ENCODE results near the gene FAM120A.

The FAM120A gene

GRCh38 chr9:93587651-93588347 lies 136.3 kb downstream of the FAM120A start:
- no peaks in the 10 kb centered on the region for H3K36me3 ChIP-seq (ENCODE audit: control insufficient read depth in 2 of 2, insufficient read depth in 2 of 2, low read length in 2 of 2)
- no peaks in the 10 kb centered on the region for H3K27me3 ChIP-seq (ENCODE audit: control insufficient read depth in 1 of 2, insufficient read depth in 2 of 2, low read length in 2 of 2)
- H3K9me3 ChIP-seq (ENCODE audit: control insufficient read depth in 2 of 2, low read length in 2 of 2) = no peaks in the 10 kb centered on the region
- H3K9ac ChIP-seq (ENCODE audit: low read length in 2 of 2) = no peak overlapping the region
- no peak overlapping the region for H3K27ac ChIP-seq (ENCODE audit: low read length)
- H3K4me1 ChIP-seq (ENCODE audit: control insufficient read depth, insufficient read depth, low read length) = peaks cover 51% of the 10 kb centered on the region
- no peak overlapping the region for H3K4me3 ChIP-seq (ENCODE audit: low read length in 2 of 2)

- Histone ChIP-seq H3K4me3 (ENCODE audit: low read length in 2 of 2) (no peak overlapping the region), H3K9ac (ENCODE audit: low read length in 2 of 2) (no peak overlapping the region), H3K36me3 (ENCODE audit: control insufficient read depth in 2 of 2, insufficient read depth in 2 of 2, low read length in 2 of 2) (no peaks in the 10 kb centered on the region), H3K9me3 (ENCODE audit: control insufficient read depth in 2 of 2, low read length in 2 of 2) (no peaks in the 10 kb centered on the region), H3K27me3 (ENCODE audit: control insufficient read depth in 1 of 2, insufficient read depth in 2 of 2, low read length in 2 of 2) (no peaks in the 10 kb centered on the region), H3K4me1 (ENCODE audit: control insufficient read depth, insufficient read depth, low read length) (peaks cover 51% of the 10 kb centered on the region), H3K27ac (ENCODE audit: low read length) (no peak overlapping the region)
Measured at GRCh38 chr9:93588641-93589609, 137.4 kb downstream of the FAM120A start.

GRCh38 chr9:93589688-93590087 lies 138.2 kb downstream of the FAM120A start:
- H3K4me3 ChIP-seq (ENCODE audit: low read length in 2 of 2) = no peak overlapping the region
- no peaks in the 10 kb centered on the region for H3K36me3 ChIP-seq (ENCODE audit: control insufficient read depth in 2 of 2, insufficient read depth in 2 of 2, low read length in 2 of 2)
- no peaks in the 10 kb centered on the region for H3K9me3 ChIP-seq (ENCODE audit: control insufficient read depth in 2 of 2, low read length in 2 of 2)
- peaks cover 57% of the 10 kb centered on the region for H3K4me1 ChIP-seq (ENCODE audit: control insufficient read depth, insufficient read depth, low read length)
- no peaks in the 10 kb centered on the region for H3K27me3 ChIP-seq (ENCODE audit: control insufficient read depth in 1 of 2, insufficient read depth in 2 of 2, low read length in 2 of 2)
- no peak overlapping the region for H3K9ac ChIP-seq (ENCODE audit: low read length in 2 of 2)
- H3K27ac ChIP-seq (ENCODE audit: low read length) = no peak overlapping the region

- Histone ChIP-seq H3K4me3 (ENCODE audit: low read length in 2 of 2) (no peak overlapping the region), H3K4me1 (ENCODE audit: control insufficient read depth, insufficient read depth, low read length) (peaks cover 54% of the 10 kb centered on the region)
Measured at GRCh38 chr9:93590609-93591234, 139.2 kb downstream of the FAM120A start.

GRCh38 chr9:93591301-93592007 lies 140.0 kb downstream of the FAM120A start:
- Histone ChIP-seq H3K9ac (ENCODE audit: low read length in 2 of 2) (no peak overlapping the region), H3K27ac (ENCODE audit: low read length) (no peak overlapping the region), H3K4me1 (ENCODE audit: control insufficient read depth, insufficient read depth, low read length) (peaks cover 50% of the 10 kb centered on the region), H3K9me3 (ENCODE audit: control insufficient read depth in 2 of 2, low read length in 2 of 2) (no peaks in the 10 kb centered on the region), H3K27me3 (ENCODE audit: control insufficient read depth in 1 of 2, insufficient read depth in 2 of 2, low read length in 2 of 2) (no peaks in the 10 kb centered on the region), H3K4me3 (ENCODE audit: low read length in 2 of 2) (no peak overlapping the region), H3K36me3 (ENCODE audit: control insufficient read depth in 2 of 2, insufficient read depth in 2 of 2, low read length in 2 of 2) (peaks cover 0 to 2% of the 10 kb centered on the region in 2 donors)

More at GRCh38 chr9:93590609-93591234, 139.2 kb downstream of the FAM120A start:
- Histone ChIP-seq H3K27me3 (ENCODE audit: control insufficient read depth in 1 of 2, insufficient read depth in 2 of 2, low read length in 2 of 2) (no peaks in the 10 kb centered on the region), H3K36me3 (ENCODE audit: control insufficient read depth in 2 of 2, insufficient read depth in 2 of 2, low read length in 2 of 2) (peaks cover 0 to under 1% of the 10 kb centered on the region in 2 donors), H3K9ac (ENCODE audit: low read length in 2 of 2) (no peak overlapping the region), H3K27ac (ENCODE audit: low read length) (no peak overlapping the region), H3K9me3 (ENCODE audit: control insufficient read depth in 2 of 2, low read length in 2 of 2) (no peaks in the 10 kb centered on the region)

- peaks cover 46% of the 10 kb centered on the region for H3K4me1 ChIP-seq (ENCODE audit: control insufficient read depth, insufficient read depth, low read length)
- H3K27me3 ChIP-seq (ENCODE audit: control insufficient read depth in 1 of 2, insufficient read depth in 2 of 2, low read length in 2 of 2) = no peaks in the 10 kb centered on the region
- no peak overlapping the region for H3K9ac ChIP-seq (ENCODE audit: low read length in 2 of 2)
- H3K27ac ChIP-seq (ENCODE audit: low read length) = no peak overlapping the region
- H3K9me3 ChIP-seq (ENCODE audit: control insufficient read depth in 2 of 2, low read length in 2 of 2) = no peaks in the 10 kb centered on the region
- H3K36me3 ChIP-seq (ENCODE audit: control insufficient read depth in 2 of 2, insufficient read depth in 2 of 2, low read length in 2 of 2) = peaks cover 0 to 2% of the 10 kb centered on the region in 2 donors
- H3K4me3 ChIP-seq (ENCODE audit: low read length in 2 of 2) = no peak overlapping the region
Measured at GRCh38 chr9:93592008-93592642, 140.6 kb downstream of the FAM120A start.

GRCh38 chr9:93592643-93593021 lies 141.1 kb downstream of the FAM120A start:
- H3K9me3 ChIP-seq (ENCODE audit: control insufficient read depth in 2 of 2, low read length in 2 of 2) = no peaks in the 10 kb centered on the region
- no peak overlapping the region for H3K9ac ChIP-seq (ENCODE audit: low read length in 2 of 2)
- H3K4me1 ChIP-seq (ENCODE audit: control insufficient read depth, insufficient read depth, low read length) = peaks cover 44% of the 10 kb centered on the region
- H3K36me3 ChIP-seq (ENCODE audit: control insufficient read depth in 2 of 2, insufficient read depth in 2 of 2, low read length in 2 of 2) = peaks cover 0 to 2% of the 10 kb centered on the region in 2 donors
- H3K27ac ChIP-seq (ENCODE audit: low read length) = no peak overlapping the region
- no peaks in the 10 kb centered on the region for H3K27me3 ChIP-seq (ENCODE audit: control insufficient read depth in 1 of 2, insufficient read depth in 2 of 2, low read length in 2 of 2)
- H3K4me3 ChIP-seq (ENCODE audit: low read length in 2 of 2) = no peak overlapping the region

GRCh38 chr9:93593144-93593658 lies 141.7 kb downstream of the FAM120A start:
- peaks cover 38% of the 10 kb centered on the region for H3K4me1 ChIP-seq (ENCODE audit: control insufficient read depth, insufficient read depth, low read length)
- no peak overlapping the region for H3K4me3 ChIP-seq (ENCODE audit: low read length in 2 of 2)
- no peaks in the 10 kb centered on the region for H3K27me3 ChIP-seq (ENCODE audit: control insufficient read depth in 1 of 2, insufficient read depth in 2 of 2, low read length in 2 of 2)
- no peak overlapping the region for H3K27ac ChIP-seq (ENCODE audit: low read length)
- H3K9me3 ChIP-seq (ENCODE audit: control insufficient read depth in 2 of 2, low read length in 2 of 2) = no peaks in the 10 kb centered on the region
- no peak overlapping the region for H3K9ac ChIP-seq (ENCODE audit: low read length in 2 of 2)
- peaks cover 0 to 2% of the 10 kb centered on the region in 2 donors for H3K36me3 ChIP-seq (ENCODE audit: control insufficient read depth in 2 of 2, insufficient read depth in 2 of 2, low read length in 2 of 2)

- H3K9me3 ChIP-seq (ENCODE audit: control insufficient read depth in 2 of 2, low read length in 2 of 2) = no peaks in the 10 kb centered on the region
- H3K27me3 ChIP-seq (ENCODE audit: control insufficient read depth in 1 of 2, insufficient read depth in 2 of 2, low read length in 2 of 2) = no peaks in the 10 kb centered on the region
- peaks cover 0 to 4% of the 10 kb centered on the region in 2 donors for H3K36me3 ChIP-seq (ENCODE audit: control insufficient read depth in 2 of 2, insufficient read depth in 2 of 2, low read length in 2 of 2)
- peaks cover 36% of the 10 kb centered on the region for H3K4me1 ChIP-seq (ENCODE audit: control insufficient read depth, insufficient read depth, low read length)
- H3K9ac ChIP-seq (ENCODE audit: low read length in 2 of 2) = no peak overlapping the region
- H3K27ac ChIP-seq (ENCODE audit: low read length) = no peak overlapping the region
- H3K4me3 ChIP-seq (ENCODE audit: low read length in 2 of 2) = no peak overlapping the region
Measured at GRCh38 chr9:93594041-93594756, 142.7 kb downstream of the FAM120A start.

Measured in stomach smooth muscle (tissue), 2 donors.